Mesothelial cell of epicardium (in vitro differentiated cells): ENCODE measurements around the gene PRRX1. TPM values are rescaled to one million over a fixed set of nuclear protein-coding genes. Genes with fewer than 3 reads are reported as not detected.

Experiments used
- DNase-seq, 2 experiments: peaks; one replicate each; pipeline ENCODE4 v3.0.0; 2021; ENCODE audit warnings: low spot score in 2 of 2; ENCODE audit not compliant: unreplicated experiment in 2 of 2
- H3K27ac Mint-ChIP-seq: 2 replicates; pipeline ENCODE4 v1.8.0; 2021; ENCODE audit warnings: mixed read lengths
- H3K27me3 Mint-ChIP-seq: 2 replicates; pipeline ENCODE4 v1.8.0; 2021; ENCODE audit warnings: low read depth, mixed read lengths
- H3K36me3 Mint-ChIP-seq: 2 replicates; pipeline ENCODE4 v1.8.0; 2021; ENCODE audit warnings: mixed read lengths
- H3K4me1 Mint-ChIP-seq: 2 replicates; pipeline ENCODE4 v1.8.0; 2021; ENCODE audit warnings: mixed read lengths
- H3K4me3 Mint-ChIP-seq: 2 replicates; pipeline ENCODE4 v1.8.0; 2021; ENCODE audit warnings: mild to moderate bottlenecking, moderate library complexity, mixed read lengths
- H3K9me3 Mint-ChIP-seq: 2 replicates; pipeline ENCODE4 v1.8.0; 2021; ENCODE audit warnings: mixed read lengths
- total RNA-seq: library from RNA; stranded (reverse); gene quantifications from 3 replicates; pipeline ENCODE4 v1.2.1, GENCODE V29; 2021
- TF ChIP-seq, protein P1 (sequence below): fragments of 200-600 bp; sonication (generic); IDR thresholded peaks from one replicate; pipeline ENCODE4 v1.5.0; 2021; ENCODE audit warnings: antibody characterized with exemption; ENCODE audit not compliant: unreplicated experiment

PRRX1 gene
- total RNA-seq, 1 donor from 2014 or later: 9.7 TPM

DNA sequence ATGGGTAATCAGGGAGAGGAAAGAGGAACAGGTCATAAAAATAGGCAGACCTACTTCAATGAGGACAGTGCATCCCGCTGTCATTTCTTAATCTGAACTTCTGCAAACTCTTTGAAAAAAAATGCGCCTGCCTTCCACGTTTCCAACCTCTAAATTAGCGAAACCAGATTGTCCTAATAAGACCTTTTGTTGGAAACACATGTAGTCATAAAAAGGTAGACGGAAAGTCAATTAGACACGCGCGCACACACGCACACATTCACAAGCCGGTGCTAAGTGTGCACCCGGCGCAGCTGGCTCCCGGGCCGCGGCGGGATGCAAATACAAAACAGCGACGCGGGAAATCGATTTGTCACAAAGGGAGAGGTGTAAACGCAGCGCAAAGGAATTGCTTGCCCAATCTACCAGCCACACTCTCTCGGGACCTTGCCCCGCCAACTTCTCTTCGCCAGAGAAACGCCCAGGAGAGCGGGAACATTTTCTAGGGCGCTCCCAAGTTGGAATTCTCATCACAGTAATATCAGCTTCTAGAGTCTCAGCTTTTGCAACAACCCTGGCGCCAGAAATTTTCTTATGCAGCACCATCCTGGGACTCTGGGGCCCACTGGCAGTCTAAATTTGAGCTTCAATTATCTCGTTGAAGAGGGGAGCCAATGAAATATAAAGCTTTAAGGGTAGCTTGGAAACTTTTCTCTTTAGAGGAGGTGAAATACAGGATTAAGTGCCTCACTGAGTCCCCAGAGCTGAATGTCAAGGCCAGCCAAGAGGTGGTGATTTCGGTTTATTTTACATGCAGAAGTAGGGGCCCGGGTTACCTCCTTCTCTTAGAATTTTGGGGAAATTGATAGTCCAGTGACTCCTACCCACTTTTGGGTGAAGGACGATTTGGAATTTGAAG, 4.5 kb downstream of the PRRX1 start:
- Mint-ChIP-seq H3K4me3 (peak overlapping the region; percentile 43), H3K36me3 (peaks cover 4% of the 10 kb centered on the region), H3K27ac (no peak overlapping the region), H3K27me3 (peaks cover 100% of the 10 kb centered on the region), H3K9me3 (no peaks in the 10 kb centered on the region), H3K4me1 (peaks cover 38% of the 10 kb centered on the region)
- TF ChIP-seq, protein P1, sequence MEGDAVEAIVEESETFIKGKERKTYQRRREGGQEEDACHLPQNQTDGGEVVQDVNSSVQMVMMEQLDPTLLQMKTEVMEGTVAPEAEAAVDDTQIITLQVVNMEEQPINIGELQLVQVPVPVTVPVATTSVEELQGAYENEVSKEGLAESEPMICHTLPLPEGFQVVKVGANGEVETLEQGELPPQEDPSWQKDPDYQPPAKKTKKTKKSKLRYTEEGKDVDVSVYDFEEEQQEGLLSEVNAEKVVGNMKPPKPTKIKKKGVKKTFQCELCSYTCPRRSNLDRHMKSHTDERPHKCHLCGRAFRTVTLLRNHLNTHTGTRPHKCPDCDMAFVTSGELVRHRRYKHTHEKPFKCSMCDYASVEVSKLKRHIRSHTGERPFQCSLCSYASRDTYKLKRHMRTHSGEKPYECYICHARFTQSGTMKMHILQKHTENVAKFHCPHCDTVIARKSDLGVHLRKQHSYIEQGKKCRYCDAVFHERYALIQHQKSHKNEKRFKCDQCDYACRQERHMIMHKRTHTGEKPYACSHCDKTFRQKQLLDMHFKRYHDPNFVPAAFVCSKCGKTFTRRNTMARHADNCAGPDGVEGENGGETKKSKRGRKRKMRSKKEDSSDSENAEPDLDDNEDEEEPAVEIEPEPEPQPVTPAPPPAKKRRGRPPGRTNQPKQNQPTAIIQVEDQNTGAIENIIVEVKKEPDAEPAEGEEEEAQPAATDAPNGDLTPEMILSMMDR: no peak
- no peak for DNase-seq

DNA sequence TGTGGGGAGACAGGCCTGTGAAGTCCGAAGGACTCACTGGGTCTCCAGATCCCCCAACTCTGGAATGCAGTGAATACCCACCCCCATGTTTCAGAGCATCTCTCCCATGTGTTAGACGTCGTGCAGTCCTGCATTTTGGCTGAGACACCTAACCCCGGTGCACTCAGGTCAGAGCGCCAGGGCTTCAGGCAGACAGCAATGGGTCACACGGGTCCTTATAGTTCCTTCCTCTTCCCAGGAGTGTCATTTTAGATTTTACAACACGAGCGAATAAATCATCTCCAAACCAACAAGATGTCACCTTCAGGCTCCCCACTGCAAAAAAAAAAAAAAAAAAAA, 5.1 kb downstream of the PRRX1 start:
- Mint-ChIP-seq H3K36me3 (peaks cover 4% of the 10 kb centered on the region), H3K4me3 (no peak overlapping the region)

DNA sequence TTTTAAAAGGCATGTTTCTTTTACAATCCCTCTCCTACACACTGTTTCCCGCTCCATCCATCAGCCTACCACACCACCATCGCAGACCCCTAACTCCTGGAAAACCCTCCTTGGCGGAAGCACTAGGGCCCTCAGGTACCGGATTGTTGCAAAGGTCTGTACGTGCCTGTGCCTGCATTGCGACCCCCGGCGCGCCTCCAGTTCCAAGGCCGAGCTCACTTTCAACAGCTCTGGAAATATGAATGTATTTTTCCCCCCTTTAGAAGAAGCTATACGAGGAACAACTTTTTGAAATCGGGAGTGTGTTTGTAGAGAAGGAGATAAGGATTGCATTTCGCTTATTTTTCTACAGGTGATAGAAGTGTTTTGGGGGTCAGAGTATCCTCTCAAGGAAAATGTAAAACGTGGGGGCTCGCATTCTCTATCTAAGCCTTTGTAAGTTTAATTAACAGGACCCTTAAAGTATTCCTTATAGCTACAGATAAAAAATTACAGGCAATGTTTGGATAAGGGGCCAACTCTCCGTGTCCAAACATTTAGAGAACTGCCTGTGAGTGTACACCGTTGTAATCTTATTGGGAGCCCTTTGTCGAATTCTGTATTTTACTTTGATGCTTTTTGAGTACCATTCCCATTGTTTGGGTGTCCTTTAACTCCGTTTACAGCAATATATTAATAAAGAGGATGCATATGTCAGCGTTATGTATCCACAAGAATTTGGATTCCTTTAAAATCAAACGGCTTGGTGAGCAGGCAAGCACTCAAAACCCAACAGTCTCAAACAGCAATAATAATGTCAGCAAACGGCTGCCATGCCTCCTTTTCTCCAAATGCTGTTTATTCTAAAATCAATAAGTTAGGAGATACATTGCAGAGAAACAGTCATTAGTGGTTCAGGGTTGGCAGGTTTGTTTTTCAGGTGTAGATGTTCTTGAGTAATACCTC, 5.9 kb downstream of the PRRX1 start:
- H3K36me3 Mint-ChIP-seq: peaks cover 4% of the 10 kb centered on the region

More for the DNA sequence above, 5.1 kb downstream of the PRRX1 start:
- peaks cover 100% of the 10 kb centered on the region for H3K27me3 Mint-ChIP-seq
- DNase-seq: no peak
- H3K9me3 Mint-ChIP-seq: no peaks in the 10 kb centered on the region
- H3K4me1 Mint-ChIP-seq: peaks cover 33% of the 10 kb centered on the region
- TF ChIP-seq, protein P1: no peak
- no peak overlapping the region for H3K27ac Mint-ChIP-seq

DNA sequence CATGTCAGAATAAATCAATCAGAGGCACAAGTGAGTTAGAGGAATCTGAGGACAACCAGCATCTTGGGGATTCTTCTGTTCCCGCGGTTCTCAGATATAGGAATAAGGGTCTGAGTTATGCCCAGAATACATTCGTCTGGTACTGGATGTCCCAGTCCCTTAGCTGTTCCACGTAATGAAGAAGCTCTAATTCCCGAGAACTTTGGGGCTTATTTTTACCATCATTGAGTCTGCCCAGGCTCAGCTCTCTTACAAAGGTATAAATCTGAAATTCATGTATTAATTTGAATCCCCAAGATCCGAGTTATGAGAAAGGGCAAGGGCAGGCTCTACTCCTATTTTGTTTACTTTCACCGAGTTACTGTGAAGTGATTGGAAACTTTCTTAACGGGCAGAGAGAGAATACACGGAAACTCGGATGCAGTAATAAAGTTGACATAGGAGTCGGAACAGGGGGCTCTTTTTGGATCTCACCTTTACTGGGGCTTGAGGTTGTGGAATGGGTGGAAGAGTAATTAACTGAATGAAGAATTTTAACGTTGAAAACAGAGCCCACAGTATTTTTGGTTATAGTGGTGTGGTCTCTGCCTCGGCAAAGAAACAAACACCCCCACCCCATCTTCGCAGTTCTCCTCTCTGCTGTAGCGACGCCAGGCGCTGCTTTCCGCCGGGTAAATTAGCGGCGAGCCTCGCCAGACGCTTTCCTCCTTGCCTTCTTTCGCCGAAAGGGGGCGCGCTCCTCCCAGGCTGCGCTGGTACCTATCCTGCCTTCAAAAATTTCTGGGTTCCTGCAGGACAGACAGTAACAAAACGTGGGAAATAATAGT, 7.1 kb downstream of the PRRX1 start:
- no peaks in the 10 kb centered on the region for H3K9me3 Mint-ChIP-seq
- no peak overlapping the region for H3K4me3 Mint-ChIP-seq
- no peak overlapping the region for H3K27ac Mint-ChIP-seq
- DNase-seq: peak; percentile 53 to 79
- TF ChIP-seq, protein P1: peak; percentile 77
- H3K36me3 Mint-ChIP-seq: peaks cover 4% of the 10 kb centered on the region
- H3K4me1 Mint-ChIP-seq: peaks cover 20% of the 10 kb centered on the region
- peaks cover 90% of the 10 kb centered on the region for H3K27me3 Mint-ChIP-seq

More for the DNA sequence above, 5.9 kb downstream of the PRRX1 start:
- Mint-ChIP-seq H3K27ac (no peak overlapping the region), H3K4me1 (peaks cover 26% of the 10 kb centered on the region), H3K9me3 (no peaks in the 10 kb centered on the region), H3K4me3 (no peak overlapping the region), H3K27me3 (peaks cover 98% of the 10 kb centered on the region)
- no peak for DNase-seq
- TF ChIP-seq, protein P1: no peak

DNA sequence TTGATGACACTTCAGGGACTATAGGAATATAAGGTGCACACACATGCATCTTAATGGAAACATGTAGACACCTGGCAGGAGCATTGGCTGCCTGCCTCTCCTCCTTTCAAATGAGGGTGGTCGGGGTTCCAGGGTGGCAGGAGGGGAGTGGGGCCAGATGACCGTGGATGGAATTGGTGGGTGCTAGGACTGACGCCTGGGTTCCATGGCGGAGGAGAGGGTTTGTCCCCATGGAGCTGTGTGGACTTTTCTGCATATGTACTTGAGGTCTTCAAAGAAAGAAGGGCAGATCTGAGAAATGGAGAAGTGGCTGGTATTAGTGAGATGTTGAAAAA, 7.7 kb downstream of the PRRX1 start:
- Mint-ChIP-seq H3K27ac (no peak overlapping the region), H3K4me3 (no peak overlapping the region), H3K4me1 (peaks cover 18% of the 10 kb centered on the region), H3K27me3 (peaks cover 84% of the 10 kb centered on the region), H3K9me3 (no peaks in the 10 kb centered on the region), H3K36me3 (peaks cover 4% of the 10 kb centered on the region)
- TF ChIP-seq, protein P1: peak; percentile 6
- no peak for DNase-seq
